GM23248 (cell line): ENCODE results near the gene SLC3A2. TPM values are rescaled to one million over a fixed set of nuclear protein-coding genes. Genes with fewer than 3 reads are reported as not detected.

ENCODE experiments used
- DNase-seq: peaks from one replicate; pipeline ENCODE4 v3.0.0-alpha.2; 2015
- H2AFZ ChIP-seq: fragments of 200-600 bp; sonication (generic); 2 replicates; pipeline ENCODE4 v1.6.1; 2016; ENCODE audit warnings: antibody characterized with exemption
- H3F3A ChIP-seq: fragments of 200-600 bp; sonication (generic); 2 replicates; pipeline ENCODE4 v1.6.1; 2016; ENCODE audit warnings: mild to moderate bottlenecking, antibody characterized with exemption, mixed run types; ENCODE audit not compliant: insufficient read depth
- H3K27ac ChIP-seq: fragments of 200-600 bp; sonication (generic); 2 replicates; pipeline ENCODE4 v1.5.1; 2016; ENCODE audit warnings: mild to moderate bottlenecking
- H3K27me3 ChIP-seq: fragments of 200-600 bp; sonication (generic); replicated peaks from 2 replicates; pipeline ENCODE4 v1.6.1; 2016; ENCODE audit warnings: mild to moderate bottlenecking; ENCODE audit not compliant: insufficient read depth
- H3K36me3 ChIP-seq: fragments of 200-600 bp; sonication (generic); 2 replicates; pipeline ENCODE4 v1.6.1; 2016; ENCODE audit warnings: low read depth, mild to moderate bottlenecking
- H3K4me1 ChIP-seq: fragments of 200-600 bp; sonication (generic); 2 replicates; pipeline ENCODE4 v1.6.1; 2016; ENCODE audit warnings: mild to moderate bottlenecking; ENCODE audit not compliant: insufficient read depth
- H3K4me2 ChIP-seq: fragments of 200-600 bp; sonication (generic); one replicate; pipeline ENCODE4 v1.6.1; 2016; ENCODE audit warnings: mild to moderate bottlenecking; ENCODE audit not compliant: unreplicated experiment
- H3K4me3 ChIP-seq: fragments of 200-600 bp; sonication (generic); 2 replicates; pipeline ENCODE4 v1.5.1; 2016; ENCODE audit warnings: mild to moderate bottlenecking
- H3K79me2 ChIP-seq: fragments of 200-600 bp; sonication (generic); 2 replicates; pipeline ENCODE4 v1.6.1; 2016; ENCODE audit warnings: mild to moderate bottlenecking; ENCODE audit not compliant: insufficient read depth
- H3K9ac ChIP-seq: fragments of 200-600 bp; sonication (generic); 2 replicates; pipeline ENCODE4 v1.6.1; 2016; ENCODE audit warnings: mild to moderate bottlenecking
- H3K9me2 ChIP-seq: fragments of 200-600 bp; sonication (generic); 2 replicates; pipeline ENCODE4 v1.6.1; 2016; ENCODE audit warnings: mixed run types, mild to moderate bottlenecking, moderate library complexity; ENCODE audit not compliant: insufficient read depth
- H3K9me3 ChIP-seq: fragments of 200-600 bp; sonication (generic); one replicate; pipeline ENCODE4 v1.6.1; 2017; ENCODE audit warnings: low read depth
- H4K20me1 ChIP-seq: fragments of 200-600 bp; sonication (generic); 2 replicates; pipeline ENCODE4 v1.6.0; 2016; ENCODE audit not compliant: insufficient read depth
- EZH2 ChIP-seq: fragments of 200-600 bp; sonication (generic); IDR thresholded peaks from 2 replicates; pipeline ENCODE4 v1.6.1; 2018; ENCODE audit warnings: antibody characterized with exemption, mild to moderate bottlenecking; ENCODE audit not compliant: insufficient read depth, poor library complexity, severe bottlenecking
- EZH2phosphoT487 ChIP-seq: fragments of 200-600 bp; sonication (generic); IDR thresholded peaks from 2 replicates; pipeline ENCODE4 v1.6.1; 2018; ENCODE audit warnings: antibody characterized with exemption, moderate library complexity, mild to moderate bottlenecking, low read depth; ENCODE audit not compliant: insufficient read depth
- WGBS, 2 experiments: methylation state at CpG; one replicate each; pipeline ENCODE4 v1.1.6; 2015 to 2017; ENCODE audit warnings: low lambda C conversion rate in 2 of 2, low coverage in 1 of 2; ENCODE audit errors: missing lambda C conversion rate in 2 of 2; 5-methylcytosine and 5-hydroxymethylcytosine counted together
- in situ Hi-C: fragments of 300-500 bp; cut with MboI; formaldehyde crosslinking; loops from 2 replicates; pipeline ENCODE4 v1.15.0; 2020
- polyA plus RNA-seq: library from polyadenylated mRNA; unstranded; fragments of >200 nt; fragmentation: Nextera tagmentation; extraction: Ambion mirVana; gene quantifications from 2 replicates; pipeline ENCODE4 v1.2.1, GENCODE V29; 2016
- total RNA-seq: library from RNA; depleted of rRNA; stranded (reverse); fragments of >200 nt; shearing (Covaris generic); gene quantifications from 2 replicates; pipeline ENCODE4 v1.2.3, GENCODE V29; 2014

Gene SLC3A2
- total and polyA plus RNA-seq, 2 experiments from 2014 or later = 301 to 310 TPM

DNA sequence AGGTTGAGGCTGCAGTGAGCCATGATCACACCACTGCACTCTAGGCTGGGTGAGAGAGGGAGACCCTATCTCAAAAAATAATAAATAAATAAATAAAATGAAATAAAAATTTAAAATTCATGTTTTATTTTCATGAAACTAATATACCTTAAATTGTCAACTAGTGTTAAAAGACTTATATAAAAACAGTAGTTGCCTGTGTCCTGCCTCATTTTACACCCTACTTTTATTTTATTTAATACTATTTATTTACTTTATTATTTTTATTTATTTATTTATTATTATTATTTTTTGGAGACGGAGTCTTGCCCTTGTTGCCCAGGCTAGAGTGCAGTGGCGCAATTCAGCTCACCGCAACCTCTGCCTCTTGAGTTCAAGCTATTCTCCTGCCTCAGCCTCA is 36.5 kb upstream of the SLC3A2 start:
- 96 to 97% methylated on average over 3 of the region's 3 CpGs for WGBS, 2 experiments
- in situ Hi-C loops = no loop called here
- no peak overlapping the region for H3K9ac ChIP-seq
- no peak overlapping the region for H3K27ac ChIP-seq
- H3F3A ChIP-seq = peaks cover 8% of the 10 kb centered on the region
- H2AFZ ChIP-seq = no peak overlapping the region
- H3K9me2 ChIP-seq = no peaks in the 10 kb centered on the region
- TF ChIP-seq EZH2 (no peak), EZH2phosphoT487 (no peak)
- H3K36me3 ChIP-seq = no peaks in the 10 kb centered on the region
- H3K27me3 ChIP-seq = no peaks in the 10 kb centered on the region
- H3K79me2 ChIP-seq = peaks cover 2% of the 10 kb centered on the region
- no peak overlapping the region for H3K4me2 ChIP-seq
- H3K4me3 ChIP-seq = no peak overlapping the region
- DNase-seq = no peak
- H3K4me1 ChIP-seq = peaks cover 9% of the 10 kb centered on the region; the same call in 1 of the 2 replicates
- H3K9me3 ChIP-seq = no peaks in the 10 kb centered on the region
- no peaks in the 10 kb centered on the region for H4K20me1 ChIP-seq

DNA sequence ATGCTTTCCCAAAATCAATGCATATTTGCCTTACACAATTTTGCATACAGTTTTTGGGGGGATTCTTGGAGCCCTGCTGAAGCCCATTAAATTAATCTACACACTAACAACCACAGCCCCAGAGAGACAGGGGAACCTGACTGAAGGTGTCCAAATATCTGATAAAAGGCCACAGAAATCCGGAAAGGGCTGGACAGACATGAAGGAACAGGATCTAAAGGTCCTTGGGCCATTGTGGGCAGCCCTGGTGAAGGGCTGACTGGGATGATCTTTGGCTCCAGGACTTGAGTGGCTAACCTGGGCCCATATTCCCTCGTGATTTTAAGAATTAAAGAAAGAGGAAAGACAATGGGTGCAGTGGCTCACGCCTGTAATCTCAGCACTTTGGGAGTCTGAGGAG is 34.5 kb upstream of the SLC3A2 start:
- DNase-seq = no peak
- H3K9me2 ChIP-seq = no peaks in the 10 kb centered on the region
- H3F3A ChIP-seq = peaks cover 14% of the 10 kb centered on the region
- no peaks in the 10 kb centered on the region for H3K9me3 ChIP-seq
- H3K4me1 ChIP-seq = peaks cover 9% of the 10 kb centered on the region; the same call in 1 of the 2 replicates
- no peaks in the 10 kb centered on the region for H4K20me1 ChIP-seq
- in situ Hi-C loops = no loop called here
- TF ChIP-seq EZH2phosphoT487 = no peak
- no peak for TF ChIP-seq EZH2
- 61 to 73% methylated on average over 3 of the region's 3 CpGs for WGBS, 2 experiments
- H3K36me3 ChIP-seq = no peaks in the 10 kb centered on the region
- H2AFZ ChIP-seq = no peak overlapping the region
- H3K4me2 ChIP-seq = no peak overlapping the region
- no peak overlapping the region for H3K4me3 ChIP-seq
- no peak overlapping the region for H3K27ac ChIP-seq
- H3K79me2 ChIP-seq = no peaks in the 10 kb centered on the region
- H3K27me3 ChIP-seq = no peaks in the 10 kb centered on the region
- no peak overlapping the region for H3K9ac ChIP-seq

DNA sequence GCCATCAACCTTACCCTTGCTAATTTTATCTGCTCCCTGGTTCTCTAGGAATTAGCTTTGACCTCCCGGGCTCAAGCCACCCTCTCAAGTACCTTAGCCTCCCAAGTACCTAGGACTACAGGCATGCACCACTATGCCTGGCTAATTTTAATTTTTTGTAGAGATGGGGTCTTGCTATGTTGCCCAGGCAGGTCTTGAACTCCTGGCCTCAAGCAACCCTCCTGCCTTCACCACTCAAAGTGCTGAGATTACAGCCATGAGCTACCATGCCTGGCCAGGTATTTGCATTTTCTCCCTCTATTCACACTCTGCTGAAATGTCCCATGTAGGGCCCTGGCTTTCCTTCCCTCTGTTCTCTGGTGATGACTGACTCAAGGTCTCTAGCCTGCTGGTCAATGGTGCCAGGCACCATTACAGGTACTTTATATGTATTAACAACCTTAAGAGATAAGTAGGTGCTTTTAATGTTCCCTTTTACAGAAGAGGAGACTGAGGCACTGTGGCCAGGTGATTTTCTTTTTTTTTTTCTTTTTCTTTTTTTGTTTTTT is 32.9 kb upstream of the SLC3A2 start:
- H3K4me2 ChIP-seq = no peak overlapping the region
- no peaks in the 10 kb centered on the region for H3K9me3 ChIP-seq
- H3K9ac ChIP-seq = no peak overlapping the region
- H3K79me2 ChIP-seq = peaks cover 5% of the 10 kb centered on the region
- 90 to 100% methylated on average over 1 of the region's 1 CpG for WGBS, 2 experiments
- no peaks in the 10 kb centered on the region for H3K27me3 ChIP-seq
- peaks cover 15% of the 10 kb centered on the region for H3K36me3 ChIP-seq
- H2AFZ ChIP-seq = no peak overlapping the region
- TF ChIP-seq EZH2 = no peak
- TF ChIP-seq EZH2phosphoT487 = no peak
- no peak overlapping the region for H3K4me3 ChIP-seq
- peaks cover under 1% of the 10 kb centered on the region; the same call in 1 of the 2 replicates for H3K4me1 ChIP-seq
- in situ Hi-C loops = no loop called here
- no peaks in the 10 kb centered on the region for H3K9me2 ChIP-seq
- no peak for DNase-seq
- H3F3A ChIP-seq = peaks cover 30% of the 10 kb centered on the region
- H4K20me1 ChIP-seq = peaks cover 1% of the 10 kb centered on the region; the same call in 1 of the 2 replicates
- H3K27ac ChIP-seq = no peak overlapping the region

DNA sequence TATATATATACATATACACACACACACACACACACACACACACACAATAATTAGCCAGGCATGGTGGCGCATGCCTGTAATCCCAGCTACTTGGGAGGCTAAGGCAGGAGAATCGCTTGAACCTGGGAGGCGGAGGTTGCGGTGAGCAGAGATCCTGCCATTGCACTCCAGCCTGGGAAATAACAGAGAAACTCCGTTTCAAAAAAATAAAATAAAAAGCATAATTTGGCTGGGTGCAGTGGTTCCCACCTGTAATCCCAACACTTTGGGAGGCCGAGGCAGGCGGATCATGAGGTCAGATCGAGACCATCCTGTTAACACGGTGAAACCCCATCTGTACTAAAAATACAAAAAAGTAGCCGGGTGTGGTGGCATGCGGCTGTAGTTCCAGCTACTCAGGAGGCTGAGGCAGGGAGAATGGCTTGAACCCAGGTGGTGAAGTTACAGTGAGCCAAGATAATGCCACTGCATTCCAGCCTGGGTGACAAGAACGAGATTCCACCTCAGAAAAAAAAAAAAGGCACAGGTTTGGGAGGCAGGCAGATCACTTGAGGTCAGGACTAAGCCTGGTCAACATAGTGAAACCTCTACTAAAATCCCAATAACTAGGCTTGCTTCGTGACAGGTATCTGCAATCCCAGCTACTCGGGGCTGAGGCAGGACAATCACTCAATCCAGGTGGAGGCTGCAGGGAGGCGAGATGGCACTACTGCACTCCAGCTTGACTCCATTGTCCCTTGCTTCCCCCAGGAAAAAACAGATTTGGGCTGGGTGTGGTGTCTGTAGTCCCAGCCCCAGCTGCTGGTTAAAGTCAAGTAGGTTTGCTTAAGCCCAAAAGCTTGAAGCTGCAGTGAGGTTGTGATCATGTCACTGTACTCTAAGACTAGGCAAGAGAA is 29.5 kb upstream of the SLC3A2 start:
- no peak for TF ChIP-seq EZH2
- no peak for TF ChIP-seq EZH2phosphoT487
- DNase-seq = no peak
- H3K27ac ChIP-seq = no peak overlapping the region
- no peak overlapping the region for H3K4me3 ChIP-seq
- H3K27me3 ChIP-seq = no peaks in the 10 kb centered on the region
- H3K79me2 ChIP-seq = peaks cover 35% of the 10 kb centered on the region
- no peak overlapping the region for H3K4me2 ChIP-seq
- no peaks in the 10 kb centered on the region for H3K9me3 ChIP-seq
- peaks cover 38% of the 10 kb centered on the region for H3K36me3 ChIP-seq
- 76 to 84% methylated on average over 14 to 15 of the region's 15 CpGs for WGBS, 2 experiments
- peaks cover 56% of the 10 kb centered on the region for H3F3A ChIP-seq
- H2AFZ ChIP-seq = no peak overlapping the region
- in situ Hi-C loops = no loop called here
- H3K4me1 ChIP-seq = peaks cover 16% of the 10 kb centered on the region
- H4K20me1 ChIP-seq = peaks cover 9% of the 10 kb centered on the region
- H3K9ac ChIP-seq = no peak overlapping the region
- no peaks in the 10 kb centered on the region for H3K9me2 ChIP-seq
